ENCODE data around the gene SPINK1. TPM values are rescaled to one million over a fixed set of nuclear protein-coding genes. Genes with fewer than 3 reads are reported as not detected.
"Not testable (repeated sequence)": the region's sequence is repeated elsewhere in the genome, so short reads cannot be mapped to it uniquely, and the experiment has no call there.

Gene SPINK1, protein sequence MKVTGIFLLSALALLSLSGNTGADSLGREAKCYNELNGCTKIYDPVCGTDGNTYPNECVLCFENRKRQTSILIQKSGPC
- total RNA-seq: not detected in 2 replicates

DNA sequence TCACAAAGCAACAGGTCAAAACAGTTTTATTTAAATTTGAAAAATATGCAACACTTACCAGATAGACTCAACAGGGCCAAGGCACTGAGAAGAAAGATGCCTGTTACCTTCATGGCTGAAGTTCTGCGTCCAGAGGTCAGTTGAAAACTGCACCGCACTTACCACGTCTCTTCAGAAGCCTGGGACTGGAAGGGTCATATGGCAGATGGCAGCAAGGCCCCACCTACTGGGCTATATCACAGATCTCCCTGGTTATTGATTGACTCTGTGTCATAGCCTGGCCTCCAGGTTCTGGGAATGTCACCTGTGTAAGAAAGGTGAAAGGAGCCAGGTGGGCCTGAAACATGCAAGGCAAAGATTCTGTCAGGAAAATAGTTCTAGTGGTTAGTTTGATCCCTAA, at the start of gene SPINK1:
Gene SPINK1 (minus strand): TSS at position 207 of the 400 bp plus-strand sequence. CDS start 94 bp downstream, at position 113.
- no peak for DNase-seq

DNA sequence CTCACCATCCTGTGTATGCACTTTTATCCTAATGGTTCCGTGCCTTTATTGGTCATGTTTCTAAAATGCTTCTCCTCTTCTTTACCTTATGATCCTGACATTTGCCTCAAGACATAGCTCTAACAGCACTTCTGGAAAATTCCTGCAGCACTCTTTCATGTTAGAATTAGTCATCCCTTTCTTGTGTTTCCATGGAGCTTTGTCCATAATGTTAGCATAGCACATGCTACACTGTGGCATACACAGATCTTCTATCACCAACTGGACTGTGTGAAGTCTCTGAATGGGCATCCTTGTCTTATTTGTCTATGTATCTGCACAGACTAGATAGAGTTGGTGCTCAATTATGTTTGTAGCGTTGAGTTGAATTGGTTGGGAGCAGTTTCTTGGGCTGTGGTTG, 49.0 kb upstream of the SPINK1 start:
- DNase-seq: no peak

DNA sequence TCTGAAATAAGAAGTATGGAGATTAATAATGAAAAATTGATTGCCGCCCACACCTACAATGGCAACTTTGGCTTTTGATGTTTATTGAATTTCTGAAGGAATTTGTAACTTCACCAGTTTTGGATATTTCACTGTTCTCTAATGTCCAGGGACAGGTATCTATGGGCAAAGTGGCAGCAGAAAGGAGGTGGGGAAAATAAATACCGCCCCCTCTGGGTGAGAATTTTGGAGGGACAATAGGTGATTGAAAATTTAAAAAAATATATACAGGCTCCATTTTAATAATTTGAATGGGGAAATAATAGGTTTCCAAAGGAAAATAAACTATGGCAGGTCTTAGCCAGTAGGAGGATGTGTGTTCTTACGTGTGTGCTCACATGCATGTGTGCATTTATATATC, 48.3 kb upstream of the SPINK1 start:
- no peak for DNase-seq

DNA sequence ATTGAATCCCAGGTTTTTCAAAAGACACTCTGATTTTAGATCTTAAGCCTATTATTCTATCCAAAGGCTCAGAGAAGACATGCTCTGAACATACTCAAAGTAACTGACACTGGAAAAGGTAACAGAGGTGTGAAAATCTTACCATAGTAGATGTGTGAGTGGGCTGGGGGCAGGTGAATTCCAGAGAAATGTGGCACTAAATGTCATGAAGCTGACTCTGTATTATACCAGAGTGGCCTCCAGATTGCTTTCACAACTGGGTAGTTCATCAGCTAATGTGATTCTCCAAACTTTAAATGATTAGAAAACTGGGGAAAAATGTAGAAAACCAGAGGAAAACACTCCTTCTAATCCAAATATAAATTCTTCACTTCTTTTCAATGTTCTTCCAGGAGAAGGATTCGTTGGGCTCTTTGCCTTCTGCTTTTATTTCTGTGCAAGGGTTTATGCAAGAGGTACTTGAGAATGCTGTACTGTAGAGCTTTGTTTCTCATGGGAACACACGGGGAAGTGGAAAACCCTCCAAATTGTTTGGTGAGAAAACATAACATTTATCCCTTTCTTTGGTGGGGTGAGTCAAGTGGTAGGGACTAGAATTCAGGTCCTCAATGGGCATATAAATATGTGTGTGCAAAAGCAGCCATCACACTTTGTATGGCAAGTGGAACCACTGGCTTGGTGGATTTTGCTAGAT, 46.7 kb upstream of the SPINK1 start, which contains the start of gene SCGB3A2:
Gene SCGB3A2 (plus strand): TSS at position 646 of the 694 bp plus-strand sequence. CDS start 93 bp downstream, outside the sequence.
- DNase-seq: no peak

DNA sequence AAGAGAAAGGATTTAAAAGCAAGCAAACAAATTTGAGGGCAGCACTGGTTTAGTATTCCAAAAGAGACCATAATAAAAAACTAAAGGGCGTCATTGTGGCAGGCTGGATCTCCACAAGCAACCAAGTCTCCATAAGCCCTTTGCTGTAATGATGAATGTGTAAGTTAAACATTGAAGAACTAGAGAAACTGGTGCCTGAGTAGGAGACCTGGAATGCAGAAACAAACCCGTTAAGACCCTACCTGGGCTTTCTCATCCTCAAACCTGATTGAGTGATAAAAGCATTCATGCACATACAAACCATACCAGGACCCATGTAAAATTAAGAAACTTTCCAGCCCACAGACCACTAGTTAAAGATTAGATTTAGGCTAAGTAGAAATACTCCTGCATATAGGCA, 45.2 kb upstream of the SPINK1 start:
- no peak for DNase-seq

DNA sequence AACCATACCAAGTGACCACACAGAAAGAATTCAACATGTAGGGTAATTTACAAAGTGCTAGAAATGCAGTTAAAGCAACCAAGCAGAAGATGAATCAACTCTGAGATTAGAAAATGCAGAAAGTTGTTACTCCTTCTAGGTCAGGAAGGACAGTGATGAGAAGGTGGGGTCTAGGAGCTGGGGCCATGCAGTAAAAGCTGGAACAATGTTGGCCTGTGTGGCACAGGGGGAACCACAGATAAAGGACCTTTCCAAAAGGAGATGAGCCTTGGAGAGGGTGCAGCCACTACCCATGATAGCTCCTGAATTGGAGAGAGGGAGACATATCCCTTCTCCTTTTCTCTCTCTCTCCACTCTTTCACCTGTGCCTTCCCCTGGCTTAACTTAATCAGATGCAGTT, 44.7 kb upstream of the SPINK1 start:
- DNase-seq: no peak

DNA sequence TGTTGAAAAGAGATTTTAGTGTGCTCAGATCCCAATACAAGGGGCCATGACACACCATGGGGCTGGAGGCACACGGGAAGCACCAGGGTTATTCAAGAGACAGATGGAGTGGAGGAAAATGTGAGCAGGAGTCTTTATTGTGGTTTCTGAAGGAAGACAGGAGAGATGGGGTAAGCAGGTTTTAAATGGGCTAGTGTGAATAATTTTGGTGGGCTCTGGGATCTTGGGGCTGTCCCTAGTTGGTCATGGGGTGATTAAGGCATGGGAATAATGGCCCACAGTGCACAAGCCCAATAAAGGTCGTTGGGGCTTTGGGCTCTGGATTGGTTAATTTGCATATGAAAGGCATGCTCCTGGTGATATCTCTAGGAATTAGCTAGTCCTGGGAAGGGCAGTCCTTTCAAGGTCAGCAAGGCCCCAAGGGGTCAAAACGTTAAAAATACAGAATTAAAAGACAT, 43.5 kb upstream of the SPINK1 start:
- no peak for DNase-seq

DNA sequence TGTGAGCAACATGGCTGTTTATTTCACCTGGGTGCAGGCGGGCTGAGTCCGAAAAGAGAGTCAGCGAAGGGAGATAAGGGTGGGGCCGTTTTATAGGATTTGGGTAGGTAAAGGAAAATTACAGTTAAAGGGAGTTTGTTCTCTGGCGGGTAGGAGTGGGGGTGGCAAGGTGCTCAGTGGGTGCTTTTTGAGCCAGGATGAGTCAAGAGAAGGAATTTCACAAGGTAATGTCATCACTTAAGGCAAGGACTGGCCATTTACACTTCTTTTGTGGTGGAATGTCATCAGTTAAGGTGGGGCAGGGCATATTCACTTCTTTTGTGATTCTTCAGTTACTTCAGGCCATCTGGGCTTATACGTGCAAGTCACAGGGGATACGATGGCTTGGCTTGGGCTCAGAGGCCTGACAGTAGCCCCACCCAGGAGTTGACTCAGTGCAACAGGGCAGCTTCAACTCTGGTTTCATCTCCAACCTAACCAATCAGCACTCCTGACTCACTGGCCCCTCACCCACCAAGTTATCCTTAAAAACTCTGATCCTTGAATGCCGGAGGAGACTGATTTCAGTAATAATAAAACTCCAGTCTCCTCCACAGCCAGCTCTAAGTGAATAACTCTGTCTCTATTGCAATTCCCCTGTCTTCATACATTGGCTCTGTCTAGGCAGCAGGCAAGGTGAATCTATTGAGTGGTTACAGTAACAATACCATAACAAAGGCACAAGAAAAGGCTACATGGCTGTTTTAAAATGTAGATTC, 42.8 kb upstream of the SPINK1 start:
- not testable (repeated sequence) for DNase-seq

DNA sequence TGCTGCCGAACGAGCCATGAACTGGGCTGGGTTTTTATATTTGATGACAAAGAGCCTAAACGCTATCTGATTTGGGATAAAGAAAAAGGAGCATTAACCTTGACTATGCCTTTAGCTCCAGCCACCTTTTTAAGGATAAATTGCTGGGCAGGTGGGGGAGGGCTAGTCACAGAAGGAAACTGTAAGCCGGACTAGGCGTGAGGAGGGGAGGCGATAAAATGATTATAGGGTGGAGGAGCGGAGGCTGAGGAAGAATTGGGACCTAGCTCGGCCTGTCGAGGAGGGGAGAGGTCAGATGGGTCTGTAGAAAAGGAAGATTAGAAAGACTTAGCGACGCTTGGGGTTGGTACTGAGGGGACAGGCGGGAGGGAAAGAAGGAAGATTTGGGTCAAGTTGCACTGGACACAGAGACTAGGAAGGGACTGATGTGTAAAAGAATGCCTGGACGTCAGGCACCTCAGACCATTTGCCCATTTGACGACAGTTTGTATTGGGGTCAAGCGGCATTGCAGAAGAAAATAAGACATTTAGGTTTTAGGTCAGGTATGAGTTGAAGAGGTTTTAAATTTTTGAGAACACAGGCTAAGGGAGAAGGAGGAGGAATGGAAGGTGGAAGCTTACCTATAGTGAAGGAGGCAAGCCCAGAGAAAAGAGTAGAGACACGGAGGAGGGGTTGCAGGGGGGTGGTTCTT, 41.4 kb upstream of the SPINK1 start:
- DNase-seq: not testable (repeated sequence)

DNA sequence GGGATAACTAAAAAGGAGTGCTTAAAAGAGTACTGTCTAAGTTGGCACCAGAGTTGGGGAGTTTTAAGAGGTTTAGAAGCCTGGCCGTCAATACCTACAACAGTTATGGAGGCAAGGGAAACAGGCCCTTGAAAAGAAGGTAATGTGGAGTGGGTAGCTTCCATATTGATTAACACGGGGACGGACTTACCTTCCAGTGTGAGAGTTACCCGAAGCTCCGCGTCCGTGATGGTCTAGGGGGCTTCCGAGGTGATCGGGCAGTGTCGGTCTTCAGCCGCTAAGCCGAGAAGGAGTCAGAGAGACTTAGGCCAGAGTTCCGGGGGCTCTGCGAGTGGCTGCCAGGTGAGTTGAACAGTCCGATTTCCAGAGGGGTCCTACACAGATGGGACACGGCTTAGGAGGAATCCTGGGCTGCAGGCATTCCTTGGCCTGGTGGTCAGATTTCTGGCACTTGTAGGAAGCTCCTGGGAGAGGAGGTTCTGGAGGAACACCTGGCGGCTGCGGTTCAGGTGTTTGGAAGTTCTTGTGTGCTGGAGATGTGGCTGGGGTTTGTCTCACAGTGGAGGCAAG, 40.6 kb upstream of the SPINK1 start:
- not testable (repeated sequence) for DNase-seq

DNA sequence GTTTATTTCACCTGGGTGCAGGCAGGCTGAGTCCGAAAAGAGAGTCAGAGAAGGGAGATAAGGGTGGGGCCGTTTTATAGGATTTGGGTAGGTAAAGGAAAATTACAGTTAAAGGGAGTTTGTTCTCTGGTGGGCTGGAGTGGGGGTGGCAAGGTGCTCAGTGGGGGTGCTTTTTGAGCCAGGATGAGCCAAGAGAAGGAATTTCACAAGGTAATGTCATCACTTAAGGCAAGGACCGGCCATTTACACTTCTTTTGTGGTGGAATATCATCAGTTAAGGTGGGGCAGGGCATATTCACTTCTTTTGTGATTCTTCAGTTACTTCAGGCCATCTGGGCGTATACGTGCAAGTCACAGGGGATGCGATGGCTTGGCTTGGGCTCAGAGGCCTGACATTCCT, 38.4 kb upstream of the SPINK1 start:
- DNase-seq: not testable (repeated sequence)

DNA sequence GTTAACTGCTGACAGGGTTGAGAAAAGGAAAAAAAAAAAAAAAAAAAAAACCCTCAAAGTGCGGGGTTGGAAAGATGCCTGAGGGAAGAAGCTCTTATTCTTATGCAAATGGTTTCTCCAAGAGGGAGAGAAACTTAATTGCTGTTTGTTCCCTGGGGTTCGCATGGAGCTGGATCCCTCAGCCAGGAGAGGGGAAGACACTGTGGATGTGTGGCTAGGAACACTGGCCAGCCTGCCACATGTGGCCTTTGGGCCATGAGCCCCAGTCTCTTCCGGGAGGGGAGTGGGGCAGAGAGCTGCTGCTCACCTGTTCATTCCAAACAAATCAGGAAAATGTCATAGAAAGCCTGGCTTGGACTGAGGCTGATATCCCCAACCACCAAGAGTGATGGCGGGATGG, 37.6 kb upstream of the SPINK1 start:
- no peak for DNase-seq

DNA sequence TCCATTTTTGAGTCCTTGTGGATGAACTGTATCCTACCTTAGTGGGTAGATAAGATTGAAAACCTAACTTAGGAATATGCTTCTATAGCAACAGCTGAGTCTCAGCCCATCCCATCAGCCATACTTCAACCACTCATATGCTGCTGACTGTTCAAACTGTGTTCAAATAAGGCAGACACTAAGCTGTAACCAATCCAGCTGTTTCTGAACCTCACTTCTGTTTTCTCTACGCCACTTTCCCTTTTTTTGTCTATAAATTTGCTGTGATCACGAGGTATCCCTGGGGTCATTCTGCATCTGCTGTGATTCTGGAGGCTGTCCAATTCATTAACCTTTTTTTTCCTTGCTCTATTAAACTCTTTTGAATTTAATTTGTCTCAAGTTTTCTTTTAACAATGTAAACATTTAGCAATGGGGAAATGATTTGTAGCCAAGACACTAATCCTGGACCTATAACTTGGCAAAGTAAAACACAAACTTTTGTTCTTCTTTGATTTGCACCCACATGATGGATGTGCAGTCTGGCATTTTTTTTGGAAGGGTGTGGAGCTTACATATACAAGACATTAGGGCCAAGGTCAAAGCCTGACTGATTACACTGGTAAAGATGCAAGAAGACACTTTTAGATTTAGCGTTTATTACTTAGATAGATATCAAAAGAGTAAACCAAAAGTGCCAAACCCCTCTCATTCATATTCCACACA, 32.1 kb upstream of the SPINK1 start:
- DNase-seq: no peak

DNA sequence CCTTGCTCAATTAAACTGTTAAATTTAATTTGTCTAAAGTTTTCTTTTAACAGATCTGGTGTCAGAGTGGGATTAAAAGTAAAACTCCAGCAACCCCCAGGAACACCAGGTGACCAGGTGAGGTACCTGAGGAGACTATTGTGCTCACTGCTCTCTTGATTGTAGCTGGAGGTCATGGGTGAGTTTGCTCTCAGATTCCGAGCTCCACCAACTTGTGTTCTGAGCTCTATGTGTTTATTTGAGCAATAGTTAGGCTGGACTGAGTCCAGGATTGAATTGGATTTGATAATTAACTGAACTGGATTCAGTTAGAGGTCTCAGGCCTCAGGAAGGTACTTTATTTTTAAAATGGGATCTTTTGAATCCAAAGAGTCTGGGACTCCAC, 29.2 kb upstream of the SPINK1 start:
- DNase-seq: no peak

DNA sequence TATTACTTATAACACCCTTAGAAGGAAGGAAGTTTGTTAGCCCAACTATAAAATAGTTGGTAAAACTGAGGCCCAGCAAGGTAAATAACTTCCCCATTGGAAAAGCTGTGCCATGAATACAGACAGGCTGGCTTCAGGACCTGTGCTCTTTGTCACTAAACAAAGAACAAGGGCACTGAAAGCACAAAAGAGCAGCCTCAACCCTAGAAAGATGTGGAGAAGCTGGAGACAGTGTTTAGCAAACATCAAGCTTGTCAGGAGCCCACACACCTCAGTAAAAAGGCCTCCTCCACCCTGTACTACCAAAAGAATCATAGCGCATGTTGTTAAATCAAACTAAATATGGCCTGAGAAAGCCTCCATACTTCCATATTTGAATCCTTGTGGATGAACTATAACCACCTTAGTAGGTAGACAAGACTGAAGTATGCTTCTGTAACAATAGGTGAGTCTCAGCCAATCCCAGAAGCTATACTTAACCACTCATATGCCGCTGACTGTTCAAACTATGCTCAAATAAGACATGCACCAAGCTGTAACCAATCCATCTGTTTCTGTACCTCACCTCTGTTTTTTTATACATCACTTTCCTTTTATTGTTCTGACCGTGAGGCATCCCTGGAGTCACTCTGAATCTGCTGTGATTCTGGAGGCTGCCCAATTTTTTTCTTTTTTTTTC, 28.6 kb upstream of the SPINK1 start:
- DNase-seq: no peak

DNA sequence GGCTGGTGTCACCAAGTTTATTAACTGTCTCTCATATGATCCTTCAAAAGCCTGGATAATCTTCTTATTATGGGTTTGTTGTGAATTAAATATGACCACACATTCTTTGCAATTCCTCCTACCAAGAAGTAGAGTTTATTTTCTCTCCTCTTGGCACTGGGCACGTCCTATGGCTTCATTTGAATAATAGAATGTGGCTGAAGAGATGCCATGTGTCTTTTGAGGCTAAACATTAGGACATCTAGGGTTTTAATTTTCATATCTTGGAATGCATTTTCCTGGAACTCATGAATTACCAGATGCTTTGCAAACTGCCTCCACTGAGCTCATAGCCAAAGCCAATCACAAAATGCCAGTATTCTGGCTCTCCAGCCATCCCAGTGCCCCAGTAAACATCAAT, 27.1 kb upstream of the SPINK1 start:
- no peak for DNase-seq

DNA sequence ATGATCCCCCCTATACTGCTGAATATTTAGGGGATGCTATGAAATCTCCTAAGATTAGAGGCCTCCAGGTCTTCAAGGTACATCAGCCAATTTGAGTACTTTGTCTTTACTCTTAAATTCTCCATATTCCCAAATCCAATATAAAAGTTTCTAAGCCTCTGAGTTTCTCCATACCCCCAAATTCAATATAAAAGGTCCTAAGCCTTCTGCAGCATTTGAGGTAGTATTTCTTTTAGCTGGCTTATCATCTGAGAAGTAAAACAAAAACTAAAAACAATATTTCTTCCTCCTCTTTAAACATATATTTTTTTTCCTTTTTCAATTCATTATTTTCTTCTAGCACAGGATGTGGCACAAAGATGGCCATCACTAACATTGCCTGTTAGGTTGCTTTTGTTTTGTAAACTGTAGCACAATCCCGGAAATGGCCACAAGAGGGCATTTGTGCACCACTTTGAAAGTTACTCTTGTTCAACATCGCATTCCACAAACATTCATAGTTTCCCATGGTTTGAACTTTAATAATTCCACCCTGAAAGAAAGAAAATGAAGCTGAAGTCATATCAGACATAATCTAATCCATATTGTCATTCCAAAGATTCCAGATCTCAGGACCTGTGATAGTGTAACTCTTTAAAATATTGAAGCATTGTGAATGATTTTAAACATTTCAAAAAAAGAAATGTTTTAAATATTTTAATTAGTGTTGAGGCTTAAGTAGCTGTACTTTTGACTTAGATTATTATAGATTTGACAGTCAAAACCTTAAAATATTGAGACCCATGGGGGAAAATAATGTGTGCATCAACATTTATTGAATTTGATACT, 26.0 kb upstream of the SPINK1 start:
- DNase-seq: peak; percentile 79

DNA sequence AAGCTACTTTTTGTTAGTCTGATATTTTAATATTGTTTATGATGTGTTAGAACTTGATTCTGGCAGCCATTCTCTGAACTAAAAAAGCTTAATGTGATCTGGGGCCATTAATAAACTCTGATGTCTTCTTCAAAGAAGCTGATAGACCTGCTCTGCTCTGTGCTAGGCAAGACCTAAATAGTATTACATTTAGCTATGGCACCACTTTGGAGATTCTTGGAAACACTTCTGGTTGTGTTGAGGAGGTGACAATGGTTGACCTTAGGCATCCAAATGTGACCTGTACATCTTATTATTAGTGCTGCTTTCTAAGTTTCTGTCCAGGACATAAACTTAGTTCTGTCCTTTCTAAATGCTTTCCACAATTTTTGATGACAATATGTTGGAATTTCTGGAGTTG, 25.3 kb upstream of the SPINK1 start:
- no peak for DNase-seq

DNA sequence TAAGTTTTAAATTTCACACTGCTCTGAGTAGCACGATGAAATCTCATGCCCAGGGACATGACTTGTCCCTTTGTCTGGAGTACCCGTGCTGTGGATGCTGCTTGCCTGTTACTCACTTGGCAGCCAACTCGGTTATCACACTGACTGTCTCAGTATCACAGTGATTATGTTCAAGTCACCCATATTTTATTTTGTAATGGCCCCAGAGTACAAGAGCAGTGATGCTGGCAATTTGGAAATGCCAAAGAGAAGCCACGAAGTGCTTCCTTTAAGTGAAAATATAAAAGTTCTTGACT, 24.3 kb upstream of the SPINK1 start:
- no peak for DNase-seq

DNA sequence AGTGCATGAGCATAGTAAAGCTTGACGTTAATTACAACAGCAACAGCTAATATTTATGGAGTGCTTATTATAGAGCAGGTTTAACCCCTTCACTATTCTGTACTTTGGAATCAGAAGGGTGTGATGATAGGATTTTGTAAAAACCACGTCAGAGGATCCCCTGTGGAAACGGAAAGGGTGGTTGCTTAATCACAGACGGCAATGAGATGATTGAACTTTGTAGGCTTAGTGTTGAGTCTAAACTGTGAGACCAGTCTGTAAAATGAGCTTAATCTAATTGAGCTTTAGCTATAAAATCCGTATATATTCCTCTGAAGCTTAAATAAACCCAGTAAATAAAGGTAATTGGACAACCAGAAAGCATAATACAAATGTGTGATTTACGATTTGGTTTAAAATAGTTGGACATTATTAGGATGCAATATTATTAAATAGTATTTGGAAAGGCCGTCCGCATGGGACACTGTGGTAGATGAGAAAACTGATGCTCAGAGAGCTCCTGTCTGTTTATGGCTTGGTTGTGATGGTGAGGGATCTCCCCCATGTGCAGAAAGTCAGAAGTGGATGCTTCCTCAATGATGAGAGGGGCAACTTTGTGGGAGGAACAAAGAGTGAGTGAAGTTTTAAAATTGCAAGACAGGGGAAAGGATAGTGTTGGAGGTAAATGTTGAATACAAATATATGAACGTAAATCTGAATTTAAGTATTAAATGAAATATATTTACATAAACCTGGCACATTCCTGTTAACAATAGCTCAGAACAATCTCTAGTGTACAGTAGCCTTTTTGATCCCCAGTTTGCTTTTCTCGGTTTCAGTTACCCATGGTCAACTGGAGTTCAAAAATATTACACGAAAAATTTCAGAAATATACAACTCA, 23.7 kb upstream of the SPINK1 start:
- DNase-seq: no peak
